OCI-LY7 (cell line): ENCODE measurements around the gene PXDN. TPM values are rescaled to one million over a fixed set of nuclear protein-coding genes. Genes with fewer than 3 reads are reported as not detected.

Source experiments
- BruUV-seq: library from RNA; stranded (reverse); fragments of 400-500 nt; replicated peaks from 2 replicates; lab custom pipeline; 2021; lab: Mats Ljungman, UMichigan
- CTCF ChIA-PET: fragments of 300-600 bp; sonication (Branson Sonifier 250); formaldehyde crosslinking; loops from one replicate; lab custom pipeline; 2022; ENCODE audit warnings: antibody characterized with exemption; ENCODE audit not compliant: unreplicated experiment; lab: Charles Lee
- POLR2A ChIA-PET: fragments of 300-600 bp; sonication (Branson Sonifier 250); formaldehyde crosslinking; loops from one replicate; lab custom pipeline; 2022; ENCODE audit warnings: antibody characterized with exemption; lab: Charles Lee
- DNase-seq: peaks from one replicate; pipeline ENCODE4 v3.0.0-alpha.2; 2015; ENCODE audit warnings: low spot score
- H2AFZ ChIP-seq: fragments of 200-600 bp; sonication (generic), shearing (Covaris generic); 2 replicates; pipeline ENCODE4 v1.6.1; 2014; ENCODE audit warnings: mild to moderate bottlenecking, antibody characterized with exemption, low read length, moderate library complexity
- H3K27ac ChIP-seq: fragments of 200-600 bp; sonication (generic); 2 replicates; pipeline ENCODE4 v1.5.1; 2014; ENCODE audit warnings: mixed run types, low read depth, mild to moderate bottlenecking, moderate library complexity, low read length, inconsistent platforms; ENCODE audit not compliant: poor library complexity, severe bottlenecking
- H3K36me3 ChIP-seq: fragments of 200-600 bp; sonication (generic); 2 replicates; pipeline ENCODE4 v1.6.1; 2014; ENCODE audit warnings: mild to moderate bottlenecking, antibody characterized with exemption, low read length, moderate library complexity, mixed read lengths; ENCODE audit not compliant: insufficient read depth
- H3K4me1 ChIP-seq: fragments of 200-600 bp; sonication (generic); 2 replicates; pipeline ENCODE4 v1.5.1; 2014; ENCODE audit warnings: mild to moderate bottlenecking, low read length; ENCODE audit not compliant: insufficient read depth, poor library complexity, severe bottlenecking
- H3K4me2 ChIP-seq: fragments of 200-600 bp; sonication (generic); 2 replicates; pipeline ENCODE4 v1.6.1; 2014; ENCODE audit warnings: mild to moderate bottlenecking, low read length
- H3K4me3 ChIP-seq: fragments of 200-600 bp; sonication (generic); 2 replicates; pipeline ENCODE4 v1.5.1; 2014; ENCODE audit warnings: mild to moderate bottlenecking, low read depth, low read length; ENCODE audit not compliant: poor library complexity, severe bottlenecking
- H3K79me2 ChIP-seq: fragments of 200-600 bp; sonication (generic); 2 replicates; pipeline ENCODE4 v1.6.1; 2016; ENCODE audit warnings: low read depth, mild to moderate bottlenecking, low read length, moderate library complexity, mixed read lengths; ENCODE audit not compliant: insufficient read depth
- H3K9me2 ChIP-seq: fragments of 200-600 bp; sonication (generic); 2 replicates; pipeline ENCODE4 v1.6.1; 2016; ENCODE audit warnings: mild to moderate bottlenecking, low read length, mixed read lengths; ENCODE audit not compliant: insufficient read depth
- H3K9me3 ChIP-seq: fragments of 200-600 bp; sonication (generic); 2 replicates; pipeline ENCODE4 v1.6.1; 2014; ENCODE audit warnings: mild to moderate bottlenecking, mixed run types, low read length, mixed read lengths
- H4K20me1 ChIP-seq: fragments of 200-600 bp; sonication (generic); 2 replicates; pipeline ENCODE4 v1.6.1; 2014; ENCODE audit warnings: mild to moderate bottlenecking, antibody characterized with exemption, low read length, moderate library complexity, mixed read lengths; ENCODE audit not compliant: insufficient read depth
- CTCF ChIP-seq: fragments of 200-600 bp; sonication (generic); conservative IDR thresholded peaks from 2 replicates; pipeline ENCODE4 v1.5.1; 2014; ENCODE audit warnings: mild to moderate bottlenecking, antibody characterized with exemption, low read length, moderate library complexity, mixed read lengths
- EZH2phosphoT487 ChIP-seq: fragments of 200-600 bp; sonication (generic); IDR thresholded peaks from 2 replicates; pipeline ENCODE4 v1.6.1; 2018; ENCODE audit warnings: low read depth, borderline replicate concordance, mild to moderate bottlenecking, mixed run types, antibody characterized with exemption, low read length, moderate library complexity, mixed read lengths
- intact Hi-C: fragments of 100-400 bp; cut with micrococcal nuclease; formaldehyde crosslinking; loops from one replicate; pipeline ENCODE4 v1.10.0; 2022; ENCODE audit not compliant: unreplicated experiment
- total RNA-seq, 2 experiments: library from RNA; depleted of rRNA in 1 of 2; stranded (reverse); fragments of >200 nt in 1 of 2; shearing (Covaris generic) in 1 of 2; gene quantifications; 2 replicates each; pipeline ENCODE4 v1.2.3, GENCODE V29; 2014 to 2022

PXDN gene
- total RNA-seq, 2 experiments from 2014 or later = not detected

- no peak for DNase-seq
- no peaks in the 10 kb centered on the region for H3K9me2 ChIP-seq
- intact Hi-C loops = no loop called here
- no peak overlapping the region for H3K4me3 ChIP-seq
- H4K20me1 ChIP-seq = no peaks in the 10 kb centered on the region
- H2AFZ ChIP-seq = no peak overlapping the region
- POLR2A ChIA-PET = no interaction called here
- no peak overlapping the region for H3K4me2 ChIP-seq
- H3K27ac ChIP-seq = no peak overlapping the region
- H3K9me3 ChIP-seq = no peaks in the 10 kb centered on the region
- H3K79me2 ChIP-seq = no peaks in the 10 kb centered on the region
- CTCF ChIA-PET = no interaction called here
- no peaks in the 10 kb centered on the region for H3K36me3 ChIP-seq
- TF ChIP-seq CTCF (no peak), EZH2phosphoT487 (no peak)
- H3K4me1 ChIP-seq = peaks cover 34% of the 10 kb centered on the region
- no TSS peak for BruUV-seq
Observed at GRCh38 chr2:1619556-1619955, 124.8 kb downstream of the PXDN start.

- Histone ChIP-seq H3K4me1 (peaks cover 40% of the 10 kb centered on the region), H3K4me2 (no peak overlapping the region), H4K20me1 (no peaks in the 10 kb centered on the region), H3K36me3 (no peaks in the 10 kb centered on the region), H3K4me3 (no peak overlapping the region), H3K27ac (no peak overlapping the region), H3K79me2 (no peaks in the 10 kb centered on the region), H3K9me2 (no peaks in the 10 kb centered on the region), H2AFZ (no peak overlapping the region), H3K9me3 (no peaks in the 10 kb centered on the region)
- POLR2A ChIA-PET = no interaction called here
- intact Hi-C loops = no loop called here
- TF ChIP-seq EZH2phosphoT487 (no peak), CTCF (no peak)
- CTCF ChIA-PET = no interaction called here
- DNase-seq = no peak
- no TSS peak for BruUV-seq
Observed at GRCh38 chr2:1618974-1619373, 125.3 kb downstream of the PXDN start.

GRCh38 chr2:1618191-1618961 is 125.9 kb downstream of the PXDN start:
- no peaks in the 10 kb centered on the region for H4K20me1 ChIP-seq
- no peak overlapping the region for H3K27ac ChIP-seq
- no peak overlapping the region for H3K4me3 ChIP-seq
- intact Hi-C loops = no loop called here
- H2AFZ ChIP-seq = no peak overlapping the region
- BruUV-seq = no TSS peak
- H3K9me2 ChIP-seq = no peaks in the 10 kb centered on the region
- no peak for DNase-seq
- TF ChIP-seq EZH2phosphoT487 (no peak), CTCF (no peak)
- no peaks in the 10 kb centered on the region for H3K36me3 ChIP-seq
- no peak overlapping the region for H3K4me2 ChIP-seq
- ChIA-PET CTCF (no interaction called here), POLR2A (no interaction called here)
- no peaks in the 10 kb centered on the region for H3K9me3 ChIP-seq
- H3K4me1 ChIP-seq = peaks cover 46% of the 10 kb centered on the region
- H3K79me2 ChIP-seq = no peaks in the 10 kb centered on the region
